SK-N-MC (cell line): ENCODE data around the gene GATA1.

Source experiments
- EZH2 ChIP-seq: fragments of 200-600 bp; sonication (generic); IDR thresholded peaks from one replicate; pipeline ENCODE4 v1.6.1; 2017; ENCODE audit warnings: antibody characterized with exemption
- FOXP2 ChIP-seq: optimal IDR thresholded peaks from 2 replicates; pipeline ENCODE3; 2011; ENCODE audit warnings: mild to moderate bottlenecking, moderate library complexity; ENCODE audit not compliant: insufficient read depth; ENCODE audit errors: extremely low read length, control extremely low read depth

- no peak for TF ChIP-seq FOXP2
- TF ChIP-seq EZH2, result no peak
These were observed 24.5 kb upstream of the GATA1 start, which contains the start of gene GLOD5 for GRCh38 chrX:48761674-48762471.
